IMR-90 (cell line): Measurements from ENCODE around the gene PDF. TPM values are rescaled to one million over a fixed set of nuclear protein-coding genes. Genes with fewer than 3 reads are reported as not detected.
A peak's percentile ranks its signal among the peaks of the same experiment; 100 is the strongest.

Experiments used
- ATAC-seq: fragments of 200-7000 bp; cut with Tn5 transposase; 2 replicates; pipeline ENCODE4 v1.9.1; 2020; ENCODE audit warnings: low read depth, mild to moderate bottlenecking, moderate library complexity
- BruUV-seq: library from RNA; stranded (reverse); fragments of 400-500 nt; replicated peaks from 2 replicates; lab custom pipeline; 2021; lab: Mats Ljungman, UMichigan
- CTCF ChIA-PET: fragments of 300-600 bp; formaldehyde crosslinking; extraction: SDS; loops from one replicate; lab custom pipeline; 2021; ENCODE audit warnings: antibody characterized with exemption; lab: Yijun Ruan, JAX
- POLR2A ChIA-PET: fragments of 300-600 bp; sonication (Branson Sonifier 250); formaldehyde crosslinking; loops from one replicate; lab custom pipeline; 2022; ENCODE audit warnings: antibody characterized with exemption; ENCODE audit not compliant: unreplicated experiment; lab: Charles Lee
- DNase-seq: peaks from one replicate; pipeline ENCODE4 v3.0.0; 2013
- H2AFZ ChIP-seq: replicated peaks from 2 replicates; pipeline ENCODE3; 2013; ENCODE audit warnings: low read length, mild to moderate bottlenecking; ENCODE audit not compliant: poor library complexity
- H2AK5ac ChIP-seq: 2 replicates; pipeline ENCODE4 v1.6.1; 2013; ENCODE audit warnings: low read depth, low read length, inconsistent platforms
- H2AK9ac ChIP-seq: replicated peaks from 2 replicates; pipeline ENCODE3; 2013; ENCODE audit warnings: mild to moderate bottlenecking, low read depth, low read length, moderate library complexity; ENCODE audit not compliant: poor library complexity
- H2BK120ac ChIP-seq: 2 replicates; pipeline ENCODE4 v1.6.1; 2013; ENCODE audit warnings: low read depth, low read length, inconsistent platforms
- H2BK15ac ChIP-seq: 3 replicates; pipeline ENCODE4 v1.6.1; 2013; ENCODE audit warnings: low read depth, low read length, inconsistent platforms
- H2BK20ac ChIP-seq: 2 replicates; pipeline ENCODE4 v1.6.1; 2013; ENCODE audit warnings: low read depth, mild to moderate bottlenecking, inconsistent platforms, low read length, moderate library complexity
- H2BK5ac ChIP-seq: 2 replicates; pipeline ENCODE4 v1.6.1; 2013; ENCODE audit warnings: mild to moderate bottlenecking, low read depth, low read length, inconsistent platforms; ENCODE audit not compliant: poor library complexity, severe bottlenecking
- H3K14ac ChIP-seq: replicated peaks from 2 replicates; pipeline ENCODE4 v1.6.1; 2013; ENCODE audit warnings: low read depth, low read length, inconsistent platforms
- H3K18ac ChIP-seq: 2 replicates; pipeline ENCODE4 v1.6.1; 2013; ENCODE audit warnings: low read depth, low read length, control low read depth
- H3K23ac ChIP-seq: 2 replicates; pipeline ENCODE4 v1.6.1; 2013; ENCODE audit warnings: low read depth, low read length, inconsistent platforms
- H3K27ac ChIP-seq: 2 replicates; pipeline ENCODE4 v1.5.1; 2013; ENCODE audit warnings: mild to moderate bottlenecking, control low read depth, low read length; ENCODE audit not compliant: insufficient read depth
- H3K27me3 ChIP-seq: 2 replicates; pipeline ENCODE4 v1.6.1; 2013; ENCODE audit warnings: low read length; ENCODE audit not compliant: control insufficient read depth, insufficient read depth
- H3K36me3 ChIP-seq: 2 replicates; pipeline ENCODE4 v1.6.1; 2013; ENCODE audit warnings: low read length, mixed read lengths; ENCODE audit not compliant: control insufficient read depth, insufficient read depth
- H3K4ac ChIP-seq: 2 replicates; pipeline ENCODE4 v1.6.1; 2013; ENCODE audit warnings: low read depth, low read length, inconsistent platforms
- H3K4me1 ChIP-seq: 2 replicates; pipeline ENCODE4 v1.6.1; 2013; ENCODE audit warnings: low read length, mixed read lengths; ENCODE audit not compliant: control insufficient read depth, insufficient read depth
- H3K4me2 ChIP-seq: 2 replicates; pipeline ENCODE4 v1.6.1; 2013; ENCODE audit warnings: low read depth, mild to moderate bottlenecking, control low read depth, low read length, moderate library complexity
- H3K4me3 ChIP-seq: 2 replicates; pipeline ENCODE4 v1.5.1; 2013; ENCODE audit warnings: low read depth, mild to moderate bottlenecking, control low read depth, low read length, moderate library complexity; ENCODE audit not compliant: insufficient read depth
- H3K56ac ChIP-seq: 2 replicates; pipeline ENCODE4 v1.6.1; 2013; ENCODE audit warnings: low read length, inconsistent platforms; ENCODE audit not compliant: insufficient read depth; ENCODE audit errors: extremely low read depth
- H3K79me1 ChIP-seq, 2 experiments: 2 replicates each; pipeline ENCODE4 v1.6.1; 2013; ENCODE audit warnings: low read length in 2 of 2, inconsistent platforms in 1 of 2, low read depth in 1 of 2
- H3K9ac ChIP-seq: 2 replicates; pipeline ENCODE4 v1.6.1; 2013; ENCODE audit warnings: low read depth, low read length, control low read depth
- H3K9me1 ChIP-seq: 2 replicates; pipeline ENCODE4 v1.6.1; 2013; ENCODE audit warnings: low read length, inconsistent platforms; ENCODE audit not compliant: insufficient read depth
- H3K9me3 ChIP-seq: 2 replicates; pipeline ENCODE4 v1.6.1; 2013; ENCODE audit warnings: low read length; ENCODE audit not compliant: control insufficient read depth, insufficient read depth
- H4K20me1 ChIP-seq: 2 replicates; pipeline ENCODE4 v1.6.1; 2013; ENCODE audit warnings: low read length, inconsistent platforms; ENCODE audit not compliant: insufficient read depth
- H4K5ac ChIP-seq: 2 replicates; pipeline ENCODE4 v1.6.1; 2013; ENCODE audit warnings: mild to moderate bottlenecking, low read depth, low read length, control low read depth
- H4K8ac ChIP-seq, 2 experiments: 2 replicates each; pipeline ENCODE4 v1.6.1; 2013; ENCODE audit warnings: low read depth in 2 of 2, low read length in 2 of 2, control low read depth in 1 of 2, inconsistent platforms in 1 of 2
- H4K91ac ChIP-seq: 2 replicates; pipeline ENCODE4 v1.6.1; 2013; ENCODE audit warnings: low read depth, low read length, inconsistent platforms; ENCODE audit not compliant: insufficient read depth
- ELK1 ChIP-seq: fragments of 150-350 bp; IDR thresholded peaks from 2 replicates; pipeline ENCODE4 v1.6.1; 2016; ENCODE audit warnings: low read depth, mild to moderate bottlenecking, low read length, moderate library complexity, borderline replicate concordance
- FOS ChIP-seq: fragments of 150-350 bp; IDR thresholded peaks from 2 replicates; pipeline ENCODE4 v1.6.1; 2016; ENCODE audit warnings: low read depth, low read length
- WGBS, 2 experiments: methylation state at CpG; one replicate each; pipeline versions ENCODE4 v1.1.5 to v1.1.7; 2013; ENCODE audit warnings: missing lambda C conversion rate in 2 of 2; ENCODE audit not compliant: insufficient read length in 1 of 2; ENCODE audit errors: extremely low coverage in 2 of 2; 5-methylcytosine and 5-hydroxymethylcytosine counted together
- dilution Hi-C: fragments of 300-500 bp; cut with HindIII; formaldehyde crosslinking; loops from one replicate; pipeline ENCODE4 v1.14.3; 2018; ENCODE audit warnings: low sequenced_read_pairs; ENCODE audit not compliant: unreplicated experiment
- in situ Hi-C: fragments of 300-500 bp; cut with MboI; formaldehyde crosslinking; loops from 3 replicates; pipeline ENCODE4 v1.14.3; 2019; ENCODE audit warnings: low sequenced_read_pairs, inconsistent platforms, mixed read lengths
- intact Hi-C: fragments of 100-400 bp; cut with micrococcal nuclease; formaldehyde crosslinking; loops from 2 replicates; pipeline ENCODE4 v1.10.0; 2022
- polyA plus RNA-seq, 3 experiments: library from polyadenylated mRNA; depleted of rRNA; stranded (reverse); fragments of >200 nt; gene quantifications; 2 replicates each; pipeline ENCODE4 v1.2.3, GENCODE V29; 2012; ENCODE audit warnings: low replicate concordance in 1 of 3
- total RNA-seq: library from RNA; depleted of rRNA; stranded (reverse); fragments of >200 nt; gene quantifications from 2 replicates; pipeline ENCODE4 v1.2.3, GENCODE V29; 2012

The PDF gene
- total and polyA plus RNA-seq, 2 of the 4 experiments (the other 2 are of a cell fraction): 4.5 to 6.4 TPM

DNA sequence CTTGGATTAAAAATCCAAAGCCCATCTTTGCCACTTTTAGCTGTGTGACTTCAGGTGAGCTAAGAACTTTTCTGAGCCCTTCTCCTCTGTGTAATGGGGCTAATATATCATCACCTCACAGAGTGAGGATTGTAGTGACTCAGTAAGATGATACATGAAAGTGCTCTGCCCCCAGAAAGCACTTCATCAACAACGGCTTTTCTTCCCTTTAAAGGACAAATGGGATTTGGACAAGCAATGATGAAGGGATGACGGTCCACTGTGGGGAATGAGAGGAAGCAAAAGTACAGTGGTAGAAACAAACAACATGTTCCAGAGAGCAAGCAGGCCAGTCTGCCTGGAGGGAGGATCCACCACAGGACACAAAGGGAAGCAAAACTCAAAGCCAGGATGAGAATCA, 35.5 kb upstream of the PDF start:
- BruUV-seq: no TSS peak
- peak overlapping the region; percentile 81 for H2BK5ac ChIP-seq
- H3K79me1 ChIP-seq: peaks cover 34 to 50% of the 10 kb centered on the region in 2 experiments
- H2BK15ac ChIP-seq: no peak overlapping the region
- H3K27ac ChIP-seq: peak overlapping the region; percentile 31; the same call in 1 of the 2 replicates
- peak; percentile 27; the same call in 1 of the 2 replicates for ATAC-seq
- H2BK120ac ChIP-seq: no peak overlapping the region
- H3K56ac ChIP-seq: no peak overlapping the region
- H4K91ac ChIP-seq: no peak overlapping the region
- peaks cover 47% of the 10 kb centered on the region for H3K36me3 ChIP-seq
- no peak overlapping the region for H2AK9ac ChIP-seq
- H3K14ac ChIP-seq: no peak overlapping the region
- H3K23ac ChIP-seq: no peak overlapping the region
- H3K4ac ChIP-seq: no peak overlapping the region
- H4K20me1 ChIP-seq: no peaks in the 10 kb centered on the region
- H2AK5ac ChIP-seq: no peak overlapping the region
- H4K8ac ChIP-seq: peak overlapping the region in 1 of 2 experiments; percentile 42; a peak in 1 of 4 replicates
- H3K18ac ChIP-seq: no peak overlapping the region; the same call in 1 of the 2 replicates
- no peak overlapping the region for H2AFZ ChIP-seq
- no peak overlapping the region; the same call in 1 of the 2 replicates for H3K9ac ChIP-seq
- H3K4me1 ChIP-seq: no peaks in the 10 kb centered on the region; the same call in 1 of the 2 replicates
- H4K5ac ChIP-seq: peak overlapping the region; percentile 60; the same call in 1 of the 2 replicates
- no peak overlapping the region for H3K4me3 ChIP-seq
- dilution Hi-C loops: no loop called here
- in situ Hi-C loops: no loop called here
- CTCF ChIA-PET: no interaction called here
- no peaks in the 10 kb centered on the region for H3K27me3 ChIP-seq
- H2BK20ac ChIP-seq: no peak overlapping the region
- peak; percentile 55 for DNase-seq
- H3K9me3 ChIP-seq: no peaks in the 10 kb centered on the region
- no peak overlapping the region for H3K4me2 ChIP-seq
- no CpG with 5 or more reads among the region's 2 CpGs for WGBS, 2 experiments
- POLR2A ChIA-PET: no interaction called here
- TF ChIP-seq FOS: no peak
- TF ChIP-seq ELK1: no peak
- intact Hi-C loops: no loop called here
- H3K9me1 ChIP-seq: peaks cover 11% of the 10 kb centered on the region; the same call in 1 of the 2 replicates
